Ureter (tissue), 1 donor: ENCODE measurements around the gene TNNT1. TPM values are rescaled to one million over a fixed set of nuclear protein-coding genes. Genes with fewer than 3 reads are reported as not detected.
"Not testable (repeated sequence)": the region's sequence is repeated elsewhere in the genome, so short reads cannot be mapped to it uniquely, and the experiment has no call there.

Experiments
- DNase-seq: peaks from one replicate; pipeline ENCODE4 v3.0.0-alpha.2; 2020; ENCODE audit warnings: low spot score
- total RNA-seq: library from RNA; stranded (reverse); gene quantifications from one replicate; pipeline ENCODE4 v1.2.4, GENCODE V29; 2023
- donor health status: DM: yes; HTN: yes; CAD: no.

The TNNT1 gene
- total RNA-seq, 1 donor from 2014 or later, result 0.89 TPM

- DNase-seq, result no peak
Measured at GRCh38 chr19:55169136-55169535, 20.1 kb upstream of the TNNT1 start.

- DNase-seq, result peak; percentile 95
Measured at GRCh38 chr19:55166530-55167268, 17.7 kb upstream of the TNNT1 start, which contains the start of gene DNAAF3. TSS of gene DNAAF3 (minus strand) at chr19:55166613. CDS start at chr19:55166413, 200 bp downstream.

- peak; percentile 66 for DNase-seq
Measured at GRCh38 chr19:55165952-55166529, 17.0 kb upstream of the TNNT1 start.

GRCh38 chr19:55161571-55162322 lies 12.7 kb upstream of the TNNT1 start:
- DNase-seq, result no peak

GRCh38 chr19:55160986-55161365 lies 12.0 kb upstream of the TNNT1 start:
- no peak for DNase-seq

GRCh38 chr19:55160128-55160985 lies 11.4 kb upstream of the TNNT1 start:
- DNase-seq, result peak; percentile 78

- no peak for DNase-seq
Measured at GRCh38 chr19:55158848-55159749, 10.1 kb upstream of the TNNT1 start.

- DNase-seq, result no peak
Measured at GRCh38 chr19:55158423-55158822, 9.4 kb upstream of the TNNT1 start.

- no peak for DNase-seq
Measured at GRCh38 chr19:55157064-55157908, 8.3 kb upstream of the TNNT1 start, which contains the start of gene TNNI3. TSS of gene TNNI3 (minus strand) at chr19:55157732. CDS start at chr19:55157589, 143 bp downstream.

- no peak for DNase-seq
Measured at GRCh38 chr19:55156202-55157063, 7.4 kb upstream of the TNNT1 start.

- not testable (repeated sequence) for DNase-seq
Measured at GRCh38 chr19:55155784-55156183, 6.8 kb upstream of the TNNT1 start.

- no peak for DNase-seq
Measured at GRCh38 chr19:55153652-55154264, 4.8 kb upstream of the TNNT1 start.

- no peak for DNase-seq
Measured at GRCh38 chr19:55152017-55152416, 3.0 kb upstream of the TNNT1 start.

GRCh38 chr19:55147545-55148251 lies 1.3 kb downstream of the TNNT1 start:
- no peak for DNase-seq

- DNase-seq, result no peak
Measured at GRCh38 chr19:55146705-55147273, 2.2 kb downstream of the TNNT1 start.

- DNase-seq, result no peak
Measured at GRCh38 chr19:55146078-55146704, 2.8 kb downstream of the TNNT1 start.

GRCh38 chr19:55145232-55145631 lies 3.8 kb downstream of the TNNT1 start:
- DNase-seq, result no peak
